ENCODE results near the gene SASH1. TPM values are rescaled to one million over a fixed set of nuclear protein-coding genes. Genes with fewer than 3 reads are reported as not detected.

The SASH1 gene
- total and polyA plus RNA-seq, 2 donors (not counting 1 experiment from before 2014, with no cell fraction given): 38.6 to 44.6 TPM

GRCh38 chr6:148565321-148565926 is 222.8 kb downstream of the SASH1 start:
- Histone ChIP-seq H4K20me1 (ENCODE audit: control insufficient read depth, extremely low read depth, insufficient read depth, low read length) (no peaks in the 10 kb centered on the region), H3K4me3 (replicated peaks in 1 of 4; ENCODE audit: control extremely low read depth in 1 of 4, insufficient read depth in 1 of 4, low read depth in 3 of 4, low read length in 4 of 4) (no peak overlapping the region), H3K9me3 (ENCODE audit: control insufficient read depth, insufficient read depth, low read depth, low read length) (no peaks in the 10 kb centered on the region), H2AFZ (ENCODE audit: low read length) (peak overlapping the region; percentile 46), H3K4me2 (ENCODE audit: extremely low read depth, insufficient read depth, low read length) (no peak overlapping the region), H3K4me1 (ENCODE audit: control insufficient read depth, extremely low read depth, insufficient read depth, low read length) (peaks cover 11% of the 10 kb centered on the region), H3K36me3 (ENCODE audit: control insufficient read depth, insufficient read depth, low read length) (no peaks in the 10 kb centered on the region), H3K27me3 (ENCODE audit: control insufficient read depth, insufficient read depth, low read length) (no peaks in the 10 kb centered on the region), H3K9ac (ENCODE audit: insufficient read depth, low read length) (no peak overlapping the region), H3K79me2 (ENCODE audit: control insufficient read depth, insufficient read depth, low read length) (no peaks in the 10 kb centered on the region), H3K27ac (ENCODE audit: insufficient read depth, low read length) (no peak overlapping the region)
- no peak for TF ChIP-seq EZH2 (IDR thresholded peaks at IDR 0.05; ENCODE audit: low read length, missing control alignments)
- DNase-seq (ENCODE audit: low read depth in 2 of 2): peak in 1 of 2 donors; percentile 10

GRCh38 chr6:148565930-148566663 is 223.5 kb downstream of the SASH1 start:
- Histone ChIP-seq H4K20me1 (ENCODE audit: control insufficient read depth, extremely low read depth, insufficient read depth, low read length) (no peaks in the 10 kb centered on the region), H3K4me3 (replicated peaks in 1 of 4; ENCODE audit: control extremely low read depth in 1 of 4, insufficient read depth in 1 of 4, low read depth in 3 of 4, low read length in 4 of 4) (no peak overlapping the region), H3K9ac (ENCODE audit: insufficient read depth, low read length) (no peak overlapping the region), H3K4me2 (ENCODE audit: extremely low read depth, insufficient read depth, low read length) (peak overlapping the region; percentile 38), H3K4me1 (ENCODE audit: control insufficient read depth, extremely low read depth, insufficient read depth, low read length) (peaks cover 11% of the 10 kb centered on the region), H3K9me3 (ENCODE audit: control insufficient read depth, insufficient read depth, low read depth, low read length) (no peaks in the 10 kb centered on the region), H3K36me3 (ENCODE audit: control insufficient read depth, insufficient read depth, low read length) (no peaks in the 10 kb centered on the region), H3K27me3 (ENCODE audit: control insufficient read depth, insufficient read depth, low read length) (no peaks in the 10 kb centered on the region), H3K27ac (ENCODE audit: insufficient read depth, low read length) (peak overlapping the region; percentile 34), H2AFZ (ENCODE audit: low read length) (peak overlapping the region; percentile 1), H3K79me2 (ENCODE audit: control insufficient read depth, insufficient read depth, low read length) (no peaks in the 10 kb centered on the region)
- TF ChIP-seq EZH2 (IDR thresholded peaks at IDR 0.05; ENCODE audit: low read length, missing control alignments) (no peak), CTCF (conservative IDR thresholded peaks at IDR 0.05 in 1 of 2, IDR thresholded peaks at IDR 0.05 in 1 of 2; ENCODE audit: low read depth in 1 of 2, low read length in 2 of 2) (no peak)
- peak; percentile 85 to 99 for DNase-seq (ENCODE audit: low read depth in 2 of 2)

- Histone ChIP-seq H3K79me2 (ENCODE audit: control insufficient read depth, insufficient read depth, low read length) (no peaks in the 10 kb centered on the region), H3K27ac (ENCODE audit: insufficient read depth, low read length) (peak overlapping the region; percentile 34), H2AFZ (ENCODE audit: low read length) (peak overlapping the region; percentile 1), H3K4me2 (ENCODE audit: extremely low read depth, insufficient read depth, low read length) (peak overlapping the region; percentile 38), H3K9me3 (ENCODE audit: control insufficient read depth, insufficient read depth, low read depth, low read length) (no peaks in the 10 kb centered on the region), H4K20me1 (ENCODE audit: control insufficient read depth, extremely low read depth, insufficient read depth, low read length) (no peaks in the 10 kb centered on the region), H3K36me3 (ENCODE audit: control insufficient read depth, insufficient read depth, low read length) (no peaks in the 10 kb centered on the region), H3K9ac (ENCODE audit: insufficient read depth, low read length) (no peak overlapping the region), H3K4me1 (ENCODE audit: control insufficient read depth, extremely low read depth, insufficient read depth, low read length) (peaks cover 11% of the 10 kb centered on the region), H3K27me3 (ENCODE audit: control insufficient read depth, insufficient read depth, low read length) (no peaks in the 10 kb centered on the region), H3K4me3 (replicated peaks in 1 of 4; ENCODE audit: control extremely low read depth in 1 of 4, insufficient read depth in 1 of 4, low read depth in 3 of 4, low read length in 4 of 4) (no peak overlapping the region)
- no peak for DNase-seq (ENCODE audit: low read depth in 2 of 2)
- TF ChIP-seq CTCF (conservative IDR thresholded peaks at IDR 0.05 in 1 of 2, IDR thresholded peaks at IDR 0.05 in 1 of 2; ENCODE audit: low read depth in 1 of 2, low read length in 2 of 2) (no peak), EZH2 (IDR thresholded peaks at IDR 0.05; ENCODE audit: low read length, missing control alignments) (no peak)
These were observed 224.2 kb downstream of the SASH1 start for GRCh38 chr6:148566664-148567350.
